NOMO-1 treated with DMSO at 0.1 percent for 48 hours (cell line): Measurements from ENCODE around the gene ARHGAP10.

ENCODE experiments used
- DNase-seq: peaks from one replicate; lab custom pipeline; 2025; ENCODE audit not compliant: unreplicated experiment; lab: John Stamatoyannopoulos, UW

Gene ARHGAP10

GRCh38 chr4:148021686-148022085, 289.8 kb downstream of the ARHGAP10 start:
- no peak for DNase-seq

- DNase-seq: no peak
Measured at GRCh38 chr4:148022975-148023374, 291.1 kb downstream of the ARHGAP10 start.

GRCh38 chr4:148023512-148024181, 291.8 kb downstream of the ARHGAP10 start:
- peak; percentile 62 for DNase-seq

- DNase-seq: no peak
Measured at GRCh38 chr4:148025981-148026380, 294.1 kb downstream of the ARHGAP10 start.

DNA sequence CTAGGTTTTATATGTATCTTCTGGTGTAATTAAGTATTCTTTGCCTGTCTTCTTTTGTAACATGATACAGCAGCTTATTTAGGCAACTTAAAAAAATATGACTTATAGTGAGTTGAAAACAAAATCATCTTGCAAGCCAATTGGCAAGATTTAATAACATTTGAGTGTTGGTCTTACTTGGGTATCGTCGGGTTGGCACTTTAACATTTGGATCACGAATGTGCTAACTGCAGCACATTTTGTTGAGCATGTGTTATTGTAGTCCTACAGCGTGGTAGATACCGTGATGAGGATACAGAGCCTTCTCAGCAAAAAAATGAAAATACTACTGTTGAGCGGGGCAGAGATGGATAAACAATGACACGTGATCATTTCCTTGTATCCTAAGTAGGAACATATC, 295.3 kb downstream of the ARHGAP10 start:
- DNase-seq: no peak

- no peak for DNase-seq
Measured at GRCh38 chr4:148029781-148030180, 297.9 kb downstream of the ARHGAP10 start.

GRCh38 chr4:148030193-148030873, 298.4 kb downstream of the ARHGAP10 start:
- DNase-seq: no peak

DNA sequence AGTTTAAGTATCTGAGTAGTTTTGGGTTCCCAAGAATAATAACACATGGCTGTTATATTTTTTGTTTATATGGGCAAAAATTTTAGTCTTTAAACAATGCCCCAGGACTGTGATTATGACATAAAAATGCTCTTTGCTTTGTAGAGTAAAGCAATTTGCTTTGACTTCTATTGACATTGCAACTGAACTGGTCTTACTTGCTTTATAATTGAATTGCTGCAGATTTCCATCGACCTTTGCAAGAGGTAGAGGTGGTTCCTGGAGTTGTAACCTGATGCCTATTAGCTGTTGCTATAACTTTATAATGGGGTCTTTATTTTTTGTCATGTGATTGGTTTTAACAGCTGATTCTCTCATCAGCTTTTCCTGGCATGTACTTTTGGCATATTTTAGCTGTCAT, 302.9 kb downstream of the ARHGAP10 start:
- DNase-seq: no peak

GRCh38 chr4:148041606-148042329, 309.9 kb downstream of the ARHGAP10 start:
- no peak for DNase-seq

GRCh38 chr4:148044089-148044911, 312.4 kb downstream of the ARHGAP10 start:
- DNase-seq: no peak

GRCh38 chr4:148044912-148045352, 313.0 kb downstream of the ARHGAP10 start:
- DNase-seq: no peak

GRCh38 chr4:148048598-148048997, 316.7 kb downstream of the ARHGAP10 start:
- DNase-seq: no peak

- no peak for DNase-seq
Measured at GRCh38 chr4:148051403-148051802, 319.5 kb downstream of the ARHGAP10 start.

DNA sequence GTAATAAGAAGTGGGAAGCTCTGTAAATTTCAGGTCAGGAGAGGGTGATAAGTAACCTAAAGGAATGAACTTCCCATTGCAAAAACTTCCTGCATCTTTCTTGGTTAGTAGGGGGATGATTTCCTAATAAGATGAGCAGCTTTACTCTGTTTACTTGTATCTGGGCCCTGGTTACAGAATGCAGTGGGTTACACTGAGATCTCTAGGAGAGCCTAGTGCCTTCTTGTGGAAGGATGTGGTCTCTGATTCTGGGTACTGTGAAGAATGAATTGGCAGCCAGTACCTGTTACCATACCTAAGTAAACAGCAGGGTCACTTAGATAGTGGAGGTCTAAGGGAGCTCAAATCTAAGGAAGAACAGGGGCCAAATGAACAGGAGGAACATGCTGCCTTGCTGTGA, 320.6 kb downstream of the ARHGAP10 start:
- DNase-seq: no peak

DNA sequence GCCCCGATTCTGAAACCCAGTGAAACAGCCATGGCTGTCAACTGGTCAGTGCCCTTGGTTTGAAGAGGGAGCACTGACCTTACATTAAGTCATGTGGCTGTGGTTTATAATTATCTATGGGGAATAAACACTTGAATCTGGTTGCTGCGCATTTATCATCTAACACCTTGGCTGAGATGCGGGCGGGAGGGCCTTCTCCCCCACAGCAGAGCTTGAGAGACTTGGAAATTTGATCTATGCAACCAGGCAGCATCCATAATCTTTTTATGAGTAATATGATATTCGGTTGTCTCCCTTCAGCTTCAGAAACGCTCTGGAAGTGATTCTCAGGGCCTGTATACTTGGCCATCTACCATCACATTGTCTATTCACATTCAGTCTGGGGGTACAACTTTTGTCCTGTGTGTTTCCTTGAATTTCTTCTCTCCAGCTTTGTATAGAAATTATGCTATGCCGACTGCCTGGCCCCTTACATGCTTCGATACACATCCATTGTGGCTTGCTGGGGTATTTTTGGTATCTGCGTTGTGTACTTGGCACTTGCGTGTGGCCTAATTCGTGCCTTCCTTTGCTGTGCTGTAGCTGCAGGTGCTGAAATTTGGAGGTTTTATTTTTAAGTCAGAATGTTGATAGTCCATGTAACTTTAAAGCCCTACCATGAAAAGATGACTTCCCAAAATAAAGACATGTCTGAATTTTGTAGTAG, 321.6 kb downstream of the ARHGAP10 start:
- no peak for DNase-seq

DNA sequence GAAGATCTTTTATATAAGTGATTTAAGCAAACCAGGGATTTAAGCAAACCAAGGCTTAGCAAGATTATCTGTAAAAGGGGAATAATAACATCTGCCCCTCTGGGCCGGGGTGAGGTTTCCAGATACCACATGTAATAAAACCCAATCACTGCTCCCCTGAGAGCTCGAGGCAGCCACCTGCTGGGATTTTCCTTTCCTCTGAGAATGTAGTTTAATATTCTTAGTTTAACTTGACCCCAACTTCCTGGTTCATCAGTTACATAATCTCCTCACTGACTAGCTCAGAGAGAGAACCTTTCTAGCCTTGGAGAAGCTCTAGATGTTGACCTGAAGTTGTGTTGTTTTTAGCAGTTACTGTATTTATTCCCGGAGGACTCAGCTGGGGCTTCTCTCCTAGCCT, 322.4 kb downstream of the ARHGAP10 start:
- DNase-seq: peak; percentile 46

DNA sequence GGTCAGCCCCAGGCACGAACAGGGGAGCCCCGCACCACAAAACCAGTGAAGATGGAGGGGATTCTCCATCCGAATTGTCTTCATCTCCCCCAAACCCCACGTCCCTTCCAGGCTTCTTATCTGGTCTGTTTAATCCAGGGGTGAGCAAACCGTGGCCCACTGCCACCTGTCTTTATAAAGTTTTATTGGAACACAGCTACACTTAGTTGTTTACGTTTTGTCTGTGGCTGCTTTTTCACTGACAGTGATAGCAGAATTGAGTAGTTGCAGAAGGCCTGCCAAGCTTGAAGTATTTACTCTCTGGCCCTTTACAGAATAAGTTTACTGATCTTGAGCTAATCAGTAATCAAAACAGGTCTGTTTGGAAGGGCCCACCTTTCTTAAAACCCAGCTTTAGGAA, 324.0 kb downstream of the ARHGAP10 start:
- no peak for DNase-seq

- peak; percentile 97 for DNase-seq
Measured at GRCh38 chr4:148056879-148057278, 325.0 kb downstream of the ARHGAP10 start.

DNA sequence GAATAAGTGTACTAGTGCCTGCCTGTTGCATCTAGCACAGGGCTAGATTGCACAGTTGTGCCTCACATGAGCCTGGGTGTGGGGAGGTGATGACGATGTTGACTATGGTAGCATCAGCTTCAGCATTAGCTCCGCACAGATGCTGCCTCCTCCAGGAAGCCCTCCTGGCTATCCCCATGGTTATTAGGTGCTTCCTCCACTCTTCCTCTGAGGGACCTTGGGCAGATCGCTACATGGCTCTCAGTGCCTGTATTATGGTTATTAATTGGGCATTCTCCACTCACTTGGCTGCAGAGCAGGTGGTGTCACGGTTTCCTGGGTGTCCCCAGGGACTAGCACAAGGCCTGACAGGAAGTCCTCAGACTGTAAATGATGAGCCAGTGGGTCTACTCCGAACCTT, 325.6 kb downstream of the ARHGAP10 start:
- DNase-seq: no peak

- no peak for DNase-seq
Measured at GRCh38 chr4:148057984-148058859, 326.3 kb downstream of the ARHGAP10 start.
